SK-N-MC (cell line): Measurements from ENCODE around the gene ANGPTL2.

ENCODE experiments used
- DNase-seq: peaks from one replicate; pipeline ENCODE4 v3.0.0-alpha.2; 2011; ENCODE audit warnings: low read depth, low spot score
- H3K27ac ChIP-seq: fragments of 200-600 bp; sonication (generic); 2 replicates; pipeline ENCODE4 v1.5.1; 2016; ENCODE audit warnings: mixed run types
- H3K36me3 ChIP-seq: fragments of 200-600 bp; sonication (generic); 2 replicates; pipeline ENCODE4 v1.6.1; 2017; ENCODE audit warnings: antibody characterized with exemption, low read length, mixed read lengths; ENCODE audit not compliant: insufficient read depth
- H3K4me3 ChIP-seq: fragments of 200-600 bp; sonication (generic); 2 replicates; pipeline ENCODE4 v1.5.1; 2016
- H3K9ac ChIP-seq: fragments of 200-600 bp; sonication (generic); 2 replicates; pipeline ENCODE4 v1.8.0; 2017; ENCODE audit warnings: mixed run types, mixed read lengths; ENCODE audit not compliant: insufficient read length
- H3K9me3 ChIP-seq: fragments of 200-600 bp; sonication (generic); 2 replicates; pipeline ENCODE4 v1.6.1; 2017; ENCODE audit warnings: low read depth, mild to moderate bottlenecking, antibody characterized with exemption, low read length, moderate library complexity, mixed read lengths
- EZH2 ChIP-seq: fragments of 200-600 bp; sonication (generic); IDR thresholded peaks from one replicate; pipeline ENCODE4 v1.6.1; 2017; ENCODE audit warnings: antibody characterized with exemption
- FOXP2 ChIP-seq: optimal IDR thresholded peaks from 2 replicates; pipeline ENCODE3; 2011; ENCODE audit warnings: mild to moderate bottlenecking, moderate library complexity; ENCODE audit not compliant: insufficient read depth; ENCODE audit errors: extremely low read length, control extremely low read depth
- POLR2AphosphoS5 ChIP-seq: IDR thresholded peaks from 2 replicates; pipeline ENCODE4 v1.6.1; 2012; ENCODE audit warnings: mild to moderate bottlenecking, low read depth, low read length, borderline replicate concordance

The ANGPTL2 gene

DNA sequence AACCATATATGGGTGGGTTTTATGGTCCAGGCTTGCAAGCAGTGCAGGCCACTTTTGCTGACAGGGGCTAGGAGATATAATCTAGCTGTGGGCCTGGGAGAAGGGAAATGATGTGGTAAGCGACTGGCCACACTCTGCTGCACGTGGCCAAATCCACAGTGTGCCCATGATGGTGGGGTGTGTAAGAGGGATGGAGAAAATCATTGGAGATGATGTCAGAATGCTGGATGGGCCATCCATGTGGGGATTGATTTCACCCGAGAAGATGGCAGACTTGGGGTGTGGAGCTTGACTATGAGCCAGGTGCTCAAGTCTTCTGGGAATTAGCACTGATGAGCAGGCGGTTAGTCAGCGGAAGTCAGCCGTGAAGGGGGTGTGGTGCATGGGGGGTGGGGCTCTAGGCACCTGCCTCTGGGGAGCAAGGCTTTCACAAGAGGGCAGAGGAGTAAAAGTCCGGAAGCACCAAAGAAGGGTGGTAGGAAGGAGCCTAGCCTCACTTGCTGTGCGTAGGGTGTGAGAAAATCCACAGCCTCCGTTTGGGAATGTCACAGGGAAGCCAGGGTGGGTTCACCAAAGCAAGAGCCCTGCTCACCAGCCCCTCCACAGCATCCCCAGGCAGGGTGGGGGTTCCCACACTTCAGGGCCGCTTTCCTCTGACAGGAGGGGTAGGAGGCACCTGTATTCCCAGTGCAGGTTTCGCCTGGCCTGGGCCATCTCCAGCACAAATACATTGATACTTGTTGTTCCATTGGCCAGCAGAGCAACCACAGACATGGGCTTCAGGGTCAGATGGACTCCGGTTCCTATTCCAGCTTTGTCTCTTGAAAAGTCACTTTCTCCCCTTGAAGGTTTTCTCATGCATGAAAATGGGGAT is 44.5 kb upstream of the ANGPTL2 start:
- H3K27ac ChIP-seq, result no peak overlapping the region
- no peaks in the 10 kb centered on the region for H3K9me3 ChIP-seq
- H3K4me3 ChIP-seq, result no peak overlapping the region
- H3K9ac ChIP-seq, result no peak overlapping the region
- no peak for DNase-seq
- no peaks in the 10 kb centered on the region for H3K36me3 ChIP-seq
- TF ChIP-seq POLR2AphosphoS5, result no peak
- no peak for TF ChIP-seq FOXP2
- TF ChIP-seq EZH2, result no peak

DNA sequence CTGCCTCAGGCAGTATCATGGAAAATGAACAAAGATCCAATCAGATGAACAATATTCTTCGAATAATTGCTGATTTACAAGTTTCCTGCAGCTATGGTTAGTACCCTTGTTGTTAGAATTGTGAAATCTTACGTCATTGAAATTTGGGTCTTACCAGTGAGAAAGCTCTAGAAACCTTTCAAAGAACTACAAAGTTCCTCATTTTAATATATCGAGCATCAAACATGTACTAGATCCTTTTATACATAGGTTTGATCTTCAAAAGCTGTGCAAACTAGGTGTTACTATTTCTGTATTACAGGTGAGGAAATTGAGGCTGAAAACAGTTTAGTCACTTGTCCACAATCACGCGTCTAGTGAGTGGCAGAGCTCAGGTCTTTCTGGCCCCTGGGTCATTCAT is 43.7 kb upstream of the ANGPTL2 start:
- no peak for TF ChIP-seq EZH2
- TF ChIP-seq POLR2AphosphoS5, result no peak
- TF ChIP-seq FOXP2, result no peak
- no peaks in the 10 kb centered on the region for H3K9me3 ChIP-seq
- H3K9ac ChIP-seq, result no peak overlapping the region
- no peak for DNase-seq
- H3K27ac ChIP-seq, result no peak overlapping the region
- peak overlapping the region; percentile 26; the same call in 1 of the 2 replicates for H3K4me3 ChIP-seq
- H3K36me3 ChIP-seq, result no peaks in the 10 kb centered on the region

DNA sequence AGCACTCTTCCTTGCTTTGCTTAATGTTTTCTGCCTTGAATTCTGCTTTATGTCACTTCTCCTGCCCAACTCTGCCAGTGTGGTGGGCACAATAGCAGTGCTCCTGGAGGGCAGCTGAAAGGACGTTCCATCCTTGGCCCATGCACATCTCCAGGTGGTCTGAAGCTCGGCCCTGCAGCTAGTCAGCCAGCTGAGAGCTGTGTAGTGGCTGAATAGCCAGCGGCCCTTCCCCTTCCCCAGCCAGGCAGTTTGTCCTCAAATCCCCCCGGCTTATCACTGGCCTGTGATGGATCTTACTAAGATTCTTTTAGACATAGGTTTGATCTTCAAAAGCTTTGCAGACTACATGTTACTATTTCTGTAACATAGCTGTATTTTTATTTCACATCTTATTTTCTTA is 42.7 kb upstream of the ANGPTL2 start:
- no peak for DNase-seq
- H3K36me3 ChIP-seq, result no peaks in the 10 kb centered on the region
- H3K27ac ChIP-seq, result no peak overlapping the region
- no peak for TF ChIP-seq FOXP2
- no peak for TF ChIP-seq EZH2
- no peak for TF ChIP-seq POLR2AphosphoS5
- no peak overlapping the region for H3K4me3 ChIP-seq
- no peak overlapping the region for H3K9ac ChIP-seq
- H3K9me3 ChIP-seq, result no peaks in the 10 kb centered on the region

DNA sequence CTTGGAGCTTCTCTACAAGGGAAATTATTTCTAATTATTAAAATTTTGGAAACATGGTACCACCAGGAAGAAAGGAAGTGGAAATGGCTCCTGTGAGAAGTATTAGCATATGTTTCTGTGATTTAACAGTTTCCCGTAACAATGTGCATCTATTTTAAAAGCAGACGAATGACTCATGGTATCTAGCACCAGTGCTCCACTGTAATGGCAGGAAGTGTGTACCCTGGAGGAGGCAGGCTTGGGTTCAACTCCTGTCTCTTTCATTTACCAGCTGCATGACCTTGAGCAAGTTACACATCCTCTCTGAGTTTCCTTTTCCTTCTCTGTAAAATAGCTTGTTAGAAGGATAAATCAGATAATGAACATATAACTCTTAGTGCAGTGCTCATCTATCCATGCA is 41.0 kb upstream of the ANGPTL2 start:
- Histone ChIP-seq H3K9ac (no peak overlapping the region), H3K9me3 (no peaks in the 10 kb centered on the region), H3K27ac (peak overlapping the region; percentile 73), H3K36me3 (no peaks in the 10 kb centered on the region), H3K4me3 (no peak overlapping the region)
- TF ChIP-seq FOXP2 (no peak), EZH2 (no peak), POLR2AphosphoS5 (no peak)
- no peak for DNase-seq

DNA sequence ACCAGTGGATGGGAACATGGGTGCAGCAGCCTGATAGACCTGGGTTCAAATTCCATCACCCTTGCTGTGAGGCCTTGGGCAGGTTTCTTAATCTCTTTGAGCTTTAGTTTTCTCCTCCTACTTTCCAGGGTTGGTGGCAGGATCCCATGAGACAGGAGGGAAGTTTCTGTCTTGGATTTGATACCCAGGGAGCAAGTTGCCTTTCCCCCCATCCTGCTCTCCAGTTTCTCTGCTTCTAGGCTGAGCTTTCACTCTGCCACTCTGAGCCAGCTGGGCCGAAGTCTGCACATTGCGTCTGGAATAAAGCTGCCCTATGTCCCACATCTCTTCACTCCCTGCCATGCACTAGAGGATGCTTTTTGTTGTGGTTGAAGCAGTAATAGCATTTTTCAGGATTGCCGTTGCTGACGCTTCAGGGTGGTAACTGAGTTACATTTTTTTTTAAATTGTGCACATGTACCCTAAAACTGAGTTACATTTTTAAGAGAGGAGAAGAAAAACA is 40.5 kb upstream of the ANGPTL2 start:
- TF ChIP-seq EZH2 (no peak), POLR2AphosphoS5 (no peak), FOXP2 (no peak)
- H3K4me3 ChIP-seq, result no peak overlapping the region
- DNase-seq, result no peak
- no peaks in the 10 kb centered on the region for H3K9me3 ChIP-seq
- H3K27ac ChIP-seq, result peak overlapping the region; percentile 85
- no peaks in the 10 kb centered on the region for H3K36me3 ChIP-seq
- no peak overlapping the region for H3K9ac ChIP-seq

DNA sequence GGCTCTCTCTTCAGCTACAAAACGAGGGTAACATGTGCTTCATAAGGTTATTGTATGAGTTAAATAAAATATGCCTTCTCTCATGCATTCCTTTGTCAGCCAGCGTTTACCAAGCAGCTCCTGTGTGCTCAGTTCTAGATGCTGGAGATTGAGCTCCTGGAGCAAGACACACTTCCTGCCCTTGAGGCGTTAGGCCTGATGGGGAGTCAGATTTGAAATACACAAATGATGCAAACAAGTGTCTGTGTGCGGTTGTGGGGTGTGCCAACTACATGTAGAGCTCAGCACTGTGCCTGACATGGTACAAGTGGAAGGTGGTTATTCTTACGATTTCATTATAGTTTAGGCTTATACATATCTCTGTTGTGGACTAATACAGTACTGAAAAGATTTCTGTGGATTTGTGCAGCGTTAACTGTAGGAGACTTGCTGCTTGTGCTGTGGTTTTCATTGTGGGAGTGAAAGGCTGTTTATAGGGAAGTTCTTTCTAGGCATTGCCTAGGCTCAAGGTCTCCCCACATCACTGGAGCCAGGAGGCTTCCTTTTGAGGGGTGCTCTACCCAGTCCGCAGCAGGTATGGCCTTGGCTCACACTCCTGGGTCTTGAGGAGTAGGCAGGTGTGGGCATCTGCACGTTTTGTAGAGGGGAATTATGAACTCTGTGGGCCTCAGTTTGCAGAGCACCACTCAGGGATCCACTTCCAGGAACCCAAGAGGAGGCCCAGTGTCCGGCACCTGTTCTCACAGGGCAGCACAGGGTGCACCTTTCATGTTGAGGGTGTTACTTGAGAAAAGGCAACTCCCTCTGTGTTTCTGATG is 39.8 kb upstream of the ANGPTL2 start:
- no peaks in the 10 kb centered on the region for H3K9me3 ChIP-seq
- no peak for TF ChIP-seq EZH2
- peak; percentile 71 for TF ChIP-seq FOXP2
- peak; percentile 72 for DNase-seq
- no peaks in the 10 kb centered on the region for H3K36me3 ChIP-seq
- H3K27ac ChIP-seq, result peak overlapping the region; percentile 85
- H3K9ac ChIP-seq, result peak overlapping the region; percentile 27
- peak overlapping the region; percentile 27; the same call in 1 of the 2 replicates for H3K4me3 ChIP-seq

DNA sequence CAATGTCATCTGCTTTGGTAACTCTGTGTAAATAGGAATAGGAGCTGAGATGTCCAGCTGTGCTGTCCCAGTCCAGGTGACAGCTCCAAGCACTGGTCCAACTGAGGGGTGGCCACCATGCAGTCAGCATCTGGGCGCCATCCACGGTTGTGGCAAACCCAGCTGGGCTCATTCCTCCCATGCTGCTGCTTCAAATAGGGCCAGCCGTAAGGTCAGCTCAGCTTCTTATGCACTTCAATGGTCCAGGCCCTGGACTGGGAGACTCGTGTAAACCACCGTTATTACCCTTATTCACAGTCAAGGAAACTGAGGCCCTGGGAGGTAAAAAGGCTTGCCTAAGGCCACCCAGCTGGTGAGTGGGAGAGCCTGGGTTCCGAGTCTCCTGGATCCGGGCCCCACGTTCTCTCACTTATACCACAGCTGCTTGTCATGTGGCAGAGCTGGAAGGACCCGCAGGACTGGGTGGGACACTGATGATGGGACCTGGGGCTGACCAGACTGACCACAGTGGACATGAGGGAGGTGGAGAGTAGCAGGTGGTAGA is 38.7 kb upstream of the ANGPTL2 start:
- H3K9ac ChIP-seq, result no peak overlapping the region
- H3K4me3 ChIP-seq, result no peak overlapping the region
- H3K9me3 ChIP-seq, result no peaks in the 10 kb centered on the region
- no peaks in the 10 kb centered on the region for H3K36me3 ChIP-seq
- no peak for TF ChIP-seq POLR2AphosphoS5
- TF ChIP-seq FOXP2, result no peak
- TF ChIP-seq EZH2, result no peak
- peak overlapping the region; percentile 85 for H3K27ac ChIP-seq
- no peak for DNase-seq

DNA sequence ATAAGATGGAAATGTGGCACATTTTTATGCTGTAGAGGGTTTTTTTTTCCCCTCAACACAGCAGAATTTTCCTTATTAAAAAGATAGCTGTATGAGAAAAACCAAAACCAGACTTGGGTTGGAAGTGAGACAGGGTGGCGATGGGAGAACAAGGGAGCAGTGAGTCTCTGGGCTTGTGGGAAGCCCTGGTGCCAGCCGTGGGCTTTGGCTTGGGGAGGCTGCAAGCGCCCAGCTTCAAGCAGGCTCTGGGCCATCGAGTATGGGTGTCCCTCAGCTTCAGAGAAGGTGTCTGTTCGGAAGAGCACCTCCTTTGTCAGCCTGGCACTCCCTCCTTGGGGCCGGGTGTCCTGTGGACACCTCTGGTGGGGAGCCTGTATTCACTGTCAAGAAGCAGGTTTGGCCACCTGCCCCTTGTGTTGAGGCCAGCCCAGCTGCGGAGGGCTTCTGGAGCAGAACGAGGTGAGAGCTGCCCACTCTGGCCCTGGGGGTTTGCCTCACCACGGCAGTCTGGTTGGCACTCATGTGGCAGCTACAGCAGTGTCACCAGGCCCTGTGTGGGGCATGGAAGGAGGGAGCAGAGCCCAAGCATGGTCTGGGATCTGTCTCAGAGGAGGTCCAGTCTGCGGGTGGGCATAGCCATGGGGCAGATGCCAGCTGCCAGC is 37.6 kb upstream of the ANGPTL2 start:
- no peaks in the 10 kb centered on the region for H3K9me3 ChIP-seq
- peak overlapping the region; percentile 84 for H3K27ac ChIP-seq
- no peaks in the 10 kb centered on the region for H3K36me3 ChIP-seq
- H3K9ac ChIP-seq, result peak overlapping the region; percentile 46
- no peak for DNase-seq
- peak overlapping the region; percentile 1; the same call in 1 of the 2 replicates for H3K4me3 ChIP-seq
- TF ChIP-seq FOXP2 (no peak), POLR2AphosphoS5 (no peak), EZH2 (no peak)
